Measurements from ENCODE around the gene PKP4. TPM values are rescaled to one million over a fixed set of nuclear protein-coding genes. Genes with fewer than 3 reads are reported as not detected.

PKP4 gene
- total and polyA plus RNA-seq, 2 donors, result 22.5 to 24.9 TPM

GRCh38 chr2:158510887-158511286, 54.1 kb downstream of the PKP4 start:
- Histone ChIP-seq H3K27me3 (ENCODE audit: control insufficient read depth in 2 of 2, insufficient read depth in 1 of 2, low read length in 1 of 2) (no peaks in the 10 kb centered on the region), H3K27ac (ENCODE audit: low read depth in 1 of 2, low read length in 1 of 2) (no peak overlapping the region), H3K4me1 (ENCODE audit: control insufficient read depth in 2 of 2, insufficient read depth in 2 of 2, low read length in 2 of 2) (no peaks in the 10 kb centered on the region), H3K9me3 (ENCODE audit: control insufficient read depth in 2 of 2, insufficient read depth in 1 of 2, low read length in 1 of 2) (no peaks in the 10 kb centered on the region), H3K4me3 (ENCODE audit: low read length in 2 of 2) (no peak overlapping the region), H3K36me3 (ENCODE audit: control insufficient read depth in 2 of 2, insufficient read depth in 2 of 2, low read length in 1 of 2) (no peaks in the 10 kb centered on the region)
- no peak for DNase-seq (ENCODE audit: low read depth in 6 of 9, low spot score in 9 of 9)
- WGBS, result 98% methylated on average over 8 of the region's 8 CpGs

GRCh38 chr2:158511706-158512105, 55.0 kb downstream of the PKP4 start:
- Histone ChIP-seq H3K36me3 (ENCODE audit: control insufficient read depth in 2 of 2, insufficient read depth in 2 of 2, low read length in 1 of 2) (no peaks in the 10 kb centered on the region), H3K27me3 (ENCODE audit: control insufficient read depth in 2 of 2, insufficient read depth in 1 of 2, low read length in 1 of 2) (no peaks in the 10 kb centered on the region), H3K4me1 (ENCODE audit: control insufficient read depth in 2 of 2, insufficient read depth in 2 of 2, low read length in 2 of 2) (no peaks in the 10 kb centered on the region), H3K4me3 (ENCODE audit: low read length in 2 of 2) (no peak overlapping the region), H3K9me3 (ENCODE audit: control insufficient read depth in 2 of 2, insufficient read depth in 1 of 2, low read length in 1 of 2) (no peaks in the 10 kb centered on the region), H3K27ac (ENCODE audit: low read depth in 1 of 2, low read length in 1 of 2) (no peak overlapping the region)
- no peak for DNase-seq (ENCODE audit: low read depth in 6 of 9, low spot score in 9 of 9)

- H3K36me3 ChIP-seq (ENCODE audit: control insufficient read depth in 2 of 2, insufficient read depth in 2 of 2, low read length in 1 of 2), result no peaks in the 10 kb centered on the region
- no peak for DNase-seq (ENCODE audit: low read depth in 6 of 9, low spot score in 9 of 9)
- H3K4me1 ChIP-seq (ENCODE audit: control insufficient read depth in 2 of 2, insufficient read depth in 2 of 2, low read length in 2 of 2), result no peaks in the 10 kb centered on the region
- no peaks in the 10 kb centered on the region for H3K27me3 ChIP-seq (ENCODE audit: control insufficient read depth in 2 of 2, insufficient read depth in 1 of 2, low read length in 1 of 2)
- no peaks in the 10 kb centered on the region for H3K9me3 ChIP-seq (ENCODE audit: control insufficient read depth in 2 of 2, insufficient read depth in 1 of 2, low read length in 1 of 2)
- H3K4me3 ChIP-seq (ENCODE audit: low read length in 2 of 2), result no peak overlapping the region
- WGBS, result 97% methylated on average over 1 of the region's 1 CpG
- H3K27ac ChIP-seq (ENCODE audit: low read depth in 1 of 2, low read length in 1 of 2), result no peak overlapping the region
Measured at GRCh38 chr2:158512323-158512722, 55.6 kb downstream of the PKP4 start.

- WGBS, result 96% methylated on average over 5 of the region's 5 CpGs
- Histone ChIP-seq H3K9me3 (ENCODE audit: control insufficient read depth in 2 of 2, insufficient read depth in 1 of 2, low read length in 1 of 2) (no peaks in the 10 kb centered on the region), H3K4me3 (ENCODE audit: low read length in 2 of 2) (no peak overlapping the region), H3K4me1 (ENCODE audit: control insufficient read depth in 2 of 2, insufficient read depth in 2 of 2, low read length in 2 of 2) (peaks cover 0 to 3% of the 10 kb centered on the region in 2 donors), H3K27ac (ENCODE audit: low read depth in 1 of 2, low read length in 1 of 2) (no peak overlapping the region), H3K27me3 (ENCODE audit: control insufficient read depth in 2 of 2, insufficient read depth in 1 of 2, low read length in 1 of 2) (no peaks in the 10 kb centered on the region), H3K36me3 (ENCODE audit: control insufficient read depth in 2 of 2, insufficient read depth in 2 of 2, low read length in 1 of 2) (no peaks in the 10 kb centered on the region)
- no peak for DNase-seq (ENCODE audit: low read depth in 6 of 9, low spot score in 9 of 9)
Measured at GRCh38 chr2:158513841-158514240, 57.1 kb downstream of the PKP4 start.

GRCh38 chr2:158518084-158518483, 61.3 kb downstream of the PKP4 start:
- WGBS, result 89% methylated on average over 3 of the region's 3 CpGs

GRCh38 chr2:158519481-158519880, 62.7 kb downstream of the PKP4 start:
- H3K9me3 ChIP-seq (ENCODE audit: control insufficient read depth in 2 of 2, insufficient read depth in 1 of 2, low read length in 1 of 2), result no peaks in the 10 kb centered on the region
- DNase-seq (ENCODE audit: low read depth in 6 of 9, low spot score in 9 of 9), result no peak
- peaks cover 0 to 3% of the 10 kb centered on the region in 2 donors for H3K4me1 ChIP-seq (ENCODE audit: control insufficient read depth in 2 of 2, insufficient read depth in 2 of 2, low read length in 2 of 2)
- WGBS, result 96% methylated on average over 2 of the region's 2 CpGs
- no peaks in the 10 kb centered on the region for H3K36me3 ChIP-seq (ENCODE audit: control insufficient read depth in 2 of 2, insufficient read depth in 2 of 2, low read length in 1 of 2)
- H3K27ac ChIP-seq (ENCODE audit: low read depth in 1 of 2, low read length in 1 of 2), result peak overlapping the region in 1 of 2 donors; percentile 31
- no peaks in the 10 kb centered on the region for H3K27me3 ChIP-seq (ENCODE audit: control insufficient read depth in 2 of 2, insufficient read depth in 1 of 2, low read length in 1 of 2)
- no peak overlapping the region for H3K4me3 ChIP-seq (ENCODE audit: low read length in 2 of 2)

More at GRCh38 chr2:158518084-158518483, 61.3 kb downstream of the PKP4 start:
- H3K27me3 ChIP-seq (ENCODE audit: control insufficient read depth in 2 of 2, insufficient read depth in 1 of 2, low read length in 1 of 2), result no peaks in the 10 kb centered on the region
- peak in 1 of 9 donors; percentile 7 for DNase-seq (ENCODE audit: low read depth in 6 of 9, low spot score in 9 of 9)
- H3K36me3 ChIP-seq (ENCODE audit: control insufficient read depth in 2 of 2, insufficient read depth in 2 of 2, low read length in 1 of 2), result no peaks in the 10 kb centered on the region
- no peak overlapping the region for H3K4me3 ChIP-seq (ENCODE audit: low read length in 2 of 2)
- H3K27ac ChIP-seq (ENCODE audit: low read depth in 1 of 2, low read length in 1 of 2), result no peak overlapping the region
- peaks cover 0 to 3% of the 10 kb centered on the region in 2 donors for H3K4me1 ChIP-seq (ENCODE audit: control insufficient read depth in 2 of 2, insufficient read depth in 2 of 2, low read length in 2 of 2)
- no peaks in the 10 kb centered on the region for H3K9me3 ChIP-seq (ENCODE audit: control insufficient read depth in 2 of 2, insufficient read depth in 1 of 2, low read length in 1 of 2)

GRCh38 chr2:158529379-158530259, 72.9 kb downstream of the PKP4 start:
- WGBS, result 98% methylated on average over 4 of the region's 4 CpGs
- Histone ChIP-seq H3K36me3 (ENCODE audit: control insufficient read depth in 2 of 2, insufficient read depth in 2 of 2, low read length in 1 of 2) (no peaks in the 10 kb centered on the region), H3K4me1 (ENCODE audit: control insufficient read depth in 2 of 2, insufficient read depth in 2 of 2, low read length in 2 of 2) (no peaks in the 10 kb centered on the region), H3K27me3 (ENCODE audit: control insufficient read depth in 2 of 2, insufficient read depth in 1 of 2, low read length in 1 of 2) (no peaks in the 10 kb centered on the region), H3K4me3 (ENCODE audit: low read length in 2 of 2) (no peak overlapping the region), H3K27ac (ENCODE audit: low read depth in 1 of 2, low read length in 1 of 2) (no peak overlapping the region), H3K9me3 (ENCODE audit: control insufficient read depth in 2 of 2, insufficient read depth in 1 of 2, low read length in 1 of 2) (no peaks in the 10 kb centered on the region)
- no peak for DNase-seq (ENCODE audit: low read depth in 6 of 9, low spot score in 9 of 9)

- Histone ChIP-seq H3K9me3 (ENCODE audit: control insufficient read depth in 2 of 2, insufficient read depth in 1 of 2, low read length in 1 of 2) (no peaks in the 10 kb centered on the region), H3K27ac (ENCODE audit: low read depth in 1 of 2, low read length in 1 of 2) (no peak overlapping the region), H3K4me3 (ENCODE audit: low read length in 2 of 2) (no peak overlapping the region), H3K36me3 (ENCODE audit: control insufficient read depth in 2 of 2, insufficient read depth in 2 of 2, low read length in 1 of 2) (no peaks in the 10 kb centered on the region), H3K27me3 (ENCODE audit: control insufficient read depth in 2 of 2, insufficient read depth in 1 of 2, low read length in 1 of 2) (no peaks in the 10 kb centered on the region), H3K4me1 (ENCODE audit: control insufficient read depth in 2 of 2, insufficient read depth in 2 of 2, low read length in 2 of 2) (no peaks in the 10 kb centered on the region)
- WGBS, result 100% methylated on average over 1 of the region's 1 CpG
- DNase-seq (ENCODE audit: low read depth in 6 of 9, low spot score in 9 of 9), result no peak
Measured at GRCh38 chr2:158530829-158531228, 74.1 kb downstream of the PKP4 start.

GRCh38 chr2:158533009-158533408, 76.3 kb downstream of the PKP4 start:
- no peak overlapping the region for H3K27ac ChIP-seq (ENCODE audit: low read depth in 1 of 2, low read length in 1 of 2)
- WGBS, result 76% methylated on average over 5 of the region's 5 CpGs
- no peak overlapping the region for H3K4me3 ChIP-seq (ENCODE audit: low read length in 2 of 2)
- DNase-seq (ENCODE audit: low read depth in 6 of 9, low spot score in 9 of 9), result no peak
- H3K9me3 ChIP-seq (ENCODE audit: control insufficient read depth in 2 of 2, insufficient read depth in 1 of 2, low read length in 1 of 2), result no peaks in the 10 kb centered on the region
- H3K36me3 ChIP-seq (ENCODE audit: control insufficient read depth in 2 of 2, insufficient read depth in 2 of 2, low read length in 1 of 2), result no peaks in the 10 kb centered on the region
- no peaks in the 10 kb centered on the region for H3K27me3 ChIP-seq (ENCODE audit: control insufficient read depth in 2 of 2, insufficient read depth in 1 of 2, low read length in 1 of 2)
- no peaks in the 10 kb centered on the region for H3K4me1 ChIP-seq (ENCODE audit: control insufficient read depth in 2 of 2, insufficient read depth in 2 of 2, low read length in 2 of 2)

Measured in thymus (tissue), 11 donors.